ENCODE results near the gene ADORA3. TPM values are rescaled to one million over a fixed set of nuclear protein-coding genes. Genes with fewer than 3 reads are reported as not detected.
A peak's percentile ranks its signal among the peaks of the same experiment; 100 is the strongest.

ADORA3 gene
- total RNA-seq, 2 experiments from 2014 or later: not detected

- ATAC-seq (ENCODE audit: poor library complexity) (peak; percentile 84), DNase-seq (peak in 7 of 14 experiments; percentile 20 to 76 (median 45))
- intact Hi-C loops (cut with DNase I, micrococcal nuclease): no loop called here
- Histone ChIP-seq H3K27ac (ENCODE audit: low read depth in 1 of 2, low read length in 2 of 2) (no peak overlapping the region), H3K9me3 (ENCODE audit: control insufficient read depth in 1 of 2, insufficient read depth in 1 of 2, low read length in 2 of 2) (no peaks in the 10 kb centered on the region), H3K4me3 (ENCODE audit: low read length) (peak overlapping the region; percentile 58), H3K36me3 (ENCODE audit: insufficient read depth, low read length) (no peaks in the 10 kb centered on the region), H3K4me1 (ENCODE audit: insufficient read depth, low read length) (peaks cover 68% of the 10 kb centered on the region), H3K27me3 (ENCODE audit: control insufficient read depth in 1 of 2, insufficient read depth in 2 of 2, low read length in 2 of 2) (no peaks in the 10 kb centered on the region)
- H3K36me3 Mint-ChIP-seq (ENCODE audit: low read depth): no peaks in the 10 kb centered on the region
- ChIA-PET CTCF (interaction anchor here (0.8 to 4.6 kb wide), 5 partner anchors 8 to 199 kb away, joined by 3 to 27 read pairs (median 3); no protein-coding TSS in a partner anchor), POLR2A (interaction anchor here (1.1 to 2.6 kb wide), 6 partner anchors 8 to 145 kb away, joined by 3 to 28 read pairs (median 6); no protein-coding TSS in a partner anchor)
- no peaks in the 10 kb centered on the region for H3K27me3 Mint-ChIP-seq
- H3K4me1 Mint-ChIP-seq (ENCODE audit: low read depth): peaks cover 40% of the 10 kb centered on the region
- TF ChIP-seq, protein P1, sequence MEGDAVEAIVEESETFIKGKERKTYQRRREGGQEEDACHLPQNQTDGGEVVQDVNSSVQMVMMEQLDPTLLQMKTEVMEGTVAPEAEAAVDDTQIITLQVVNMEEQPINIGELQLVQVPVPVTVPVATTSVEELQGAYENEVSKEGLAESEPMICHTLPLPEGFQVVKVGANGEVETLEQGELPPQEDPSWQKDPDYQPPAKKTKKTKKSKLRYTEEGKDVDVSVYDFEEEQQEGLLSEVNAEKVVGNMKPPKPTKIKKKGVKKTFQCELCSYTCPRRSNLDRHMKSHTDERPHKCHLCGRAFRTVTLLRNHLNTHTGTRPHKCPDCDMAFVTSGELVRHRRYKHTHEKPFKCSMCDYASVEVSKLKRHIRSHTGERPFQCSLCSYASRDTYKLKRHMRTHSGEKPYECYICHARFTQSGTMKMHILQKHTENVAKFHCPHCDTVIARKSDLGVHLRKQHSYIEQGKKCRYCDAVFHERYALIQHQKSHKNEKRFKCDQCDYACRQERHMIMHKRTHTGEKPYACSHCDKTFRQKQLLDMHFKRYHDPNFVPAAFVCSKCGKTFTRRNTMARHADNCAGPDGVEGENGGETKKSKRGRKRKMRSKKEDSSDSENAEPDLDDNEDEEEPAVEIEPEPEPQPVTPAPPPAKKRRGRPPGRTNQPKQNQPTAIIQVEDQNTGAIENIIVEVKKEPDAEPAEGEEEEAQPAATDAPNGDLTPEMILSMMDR (IDR thresholded peaks at IDR 0.05): peak; percentile 50
- peak overlapping the region; percentile 66 for H3K27ac Mint-ChIP-seq
- H3K9me3 Mint-ChIP-seq: no peaks in the 10 kb centered on the region
- peak overlapping the region; percentile 73 for H3K4me3 Mint-ChIP-seq
These were observed 12.6 kb upstream of the ADORA3 start for GRCh38 chr1:111516005-111516535.

- Mint-ChIP-seq H3K9me3 (no peaks in the 10 kb centered on the region), H3K4me1 (ENCODE audit: low read depth) (peaks cover 40% of the 10 kb centered on the region), H3K4me3 (peak overlapping the region; percentile 73), H3K27ac (peak overlapping the region; percentile 66), H3K36me3 (ENCODE audit: low read depth) (no peaks in the 10 kb centered on the region), H3K27me3 (no peaks in the 10 kb centered on the region)
- H3K36me3 ChIP-seq (ENCODE audit: insufficient read depth, low read length): no peaks in the 10 kb centered on the region
- DNase-seq: peak in 3 of 14 experiments; percentile 11 to 51 (median 37)
- intact Hi-C loops (cut with DNase I, micrococcal nuclease): no loop called here
- no peaks in the 10 kb centered on the region for H3K27me3 ChIP-seq (ENCODE audit: control insufficient read depth in 1 of 2, insufficient read depth in 2 of 2, low read length in 2 of 2)
- TF ChIP-seq, protein P1 (IDR thresholded peaks at IDR 0.05): no peak
- peaks cover 74% of the 10 kb centered on the region for H3K4me1 ChIP-seq (ENCODE audit: insufficient read depth, low read length)
- no peaks in the 10 kb centered on the region for H3K9me3 ChIP-seq (ENCODE audit: control insufficient read depth in 1 of 2, insufficient read depth in 1 of 2, low read length in 2 of 2)
- H3K27ac ChIP-seq (ENCODE audit: low read depth in 1 of 2, low read length in 2 of 2): no peak overlapping the region
- ATAC-seq (ENCODE audit: poor library complexity): no peak
- POLR2A ChIA-PET: interaction anchor here (0.6 to 2.6 kb wide), 7 partner anchors 8 to 146 kb away, joined by 3 to 28 read pairs (median 5); no protein-coding TSS in a partner anchor
- CTCF ChIA-PET: interaction anchor here (0.9 to 4.6 kb wide), 4 partner anchors 8 to 200 kb away, joined by 3 to 27 read pairs (median 4); no protein-coding TSS in a partner anchor
- H3K4me3 ChIP-seq (ENCODE audit: low read length): peak overlapping the region; percentile 58
These were observed 12.0 kb upstream of the ADORA3 start for GRCh38 chr1:111515291-111516004.

DNA sequence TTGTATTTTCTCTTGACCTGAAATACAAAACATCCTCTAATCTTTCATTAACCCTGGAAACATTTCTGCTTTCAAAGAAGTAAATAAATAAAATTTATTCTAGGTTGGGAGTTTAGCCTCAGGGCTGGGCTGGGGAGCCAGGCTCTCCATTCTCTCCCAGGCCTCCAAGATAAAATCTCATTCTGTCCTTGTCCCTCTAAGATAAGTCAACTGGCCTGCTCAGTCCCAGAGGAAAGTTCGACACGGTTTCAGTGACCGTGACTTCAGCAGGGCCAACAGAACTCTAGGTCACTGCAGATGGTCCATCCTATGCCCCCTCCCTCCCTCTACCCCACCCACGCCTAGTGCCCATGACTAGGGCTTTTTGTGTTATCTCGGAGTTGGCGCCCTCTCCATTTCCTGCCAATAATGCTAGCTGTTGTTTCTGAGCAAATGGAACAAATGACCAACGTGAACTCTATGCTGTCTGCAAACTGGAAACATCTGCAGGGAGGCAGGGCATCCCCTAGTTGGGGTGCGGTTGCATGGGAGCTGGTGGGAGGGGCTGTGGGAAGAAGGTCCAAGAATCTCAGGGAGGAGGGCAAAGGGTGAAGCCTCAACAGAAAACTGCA, 10.1 kb upstream of the ADORA3 start:
- no peaks in the 10 kb centered on the region for H3K36me3 Mint-ChIP-seq (ENCODE audit: low read depth)
- H3K4me3 Mint-ChIP-seq: peak overlapping the region; percentile 32
- H3K9me3 ChIP-seq (ENCODE audit: control insufficient read depth in 1 of 2, insufficient read depth in 1 of 2, low read length in 2 of 2): no peaks in the 10 kb centered on the region
- intact Hi-C loops (cut with DNase I, micrococcal nuclease): no loop called here
- ChIA-PET POLR2A (interaction anchor here (0.6 to 1.4 kb wide), 2 partner anchors 91 to 149 kb away, joined by 3 to 5 read pairs; no protein-coding TSS in a partner anchor), CTCF (interaction anchor here (1.2 kb wide), 1 partner anchor 165 kb away, joined by 3 read pairs; no protein-coding TSS in a partner anchor)
- ATAC-seq (ENCODE audit: poor library complexity): no peak
- no peak for DNase-seq
- H3K9me3 Mint-ChIP-seq: no peaks in the 10 kb centered on the region
- H3K4me3 ChIP-seq (ENCODE audit: low read length): no peak overlapping the region
- no peak overlapping the region for H3K27ac Mint-ChIP-seq
- no peak overlapping the region for H3K27ac ChIP-seq (ENCODE audit: low read depth in 1 of 2, low read length in 2 of 2)
- H3K36me3 ChIP-seq (ENCODE audit: insufficient read depth, low read length): no peaks in the 10 kb centered on the region
- no peaks in the 10 kb centered on the region for H3K27me3 Mint-ChIP-seq
- TF ChIP-seq, protein P1 (IDR thresholded peaks at IDR 0.05): no peak
- H3K27me3 ChIP-seq (ENCODE audit: control insufficient read depth in 1 of 2, insufficient read depth in 2 of 2, low read length in 2 of 2): no peaks in the 10 kb centered on the region
- peaks cover 91% of the 10 kb centered on the region for H3K4me1 ChIP-seq (ENCODE audit: insufficient read depth, low read length)
- peaks cover 42% of the 10 kb centered on the region for H3K4me1 Mint-ChIP-seq (ENCODE audit: low read depth)
